GM12891 (cell line): Measurements from ENCODE around the gene CRNKL1. TPM values are rescaled to one million over a fixed set of nuclear protein-coding genes. Genes with fewer than 3 reads are reported as not detected.

Source experiments
- DNase-seq: peaks from one replicate; pipeline ENCODE4 v3.0.0; 2011; ENCODE audit warnings: low spot score; ENCODE audit not compliant: insufficient read length
- FAIRE-seq: peaks from 2 replicates; lab custom pipeline; 2011; peaks lifted over from hg19 to GRCh38; lab: Jason Lieb, UNC
- PAX5 ChIP-seq: IDR thresholded peaks from 2 replicates; pipeline ENCODE4 v1.6.1; 2011; ENCODE audit warnings: low read length, moderate library complexity, mild to moderate bottlenecking; ENCODE audit not compliant: insufficient read depth, severe bottlenecking
- POLR2A ChIP-seq: IDR thresholded peaks from 2 replicates; pipeline ENCODE4 v1.6.1; 2011; ENCODE audit warnings: low read depth, low read length, control low read depth
- POLR2AphosphoS5 ChIP-seq: IDR thresholded peaks from 2 replicates; pipeline ENCODE4 v1.6.1; 2011; ENCODE audit warnings: low read depth, low read length, control low read depth
- POU2F2 ChIP-seq: IDR thresholded peaks from 2 replicates; pipeline ENCODE4 v1.6.1; 2011; ENCODE audit warnings: low read depth, mild to moderate bottlenecking, control low read depth, low read length, moderate library complexity
- SPI1 ChIP-seq: IDR thresholded peaks from 2 replicates; pipeline ENCODE4 v1.6.1; 2011; ENCODE audit warnings: low read depth, low read length, control low read depth
- TAF1 ChIP-seq: IDR thresholded peaks from 2 replicates; pipeline ENCODE4 v1.6.1; 2011; ENCODE audit warnings: low read depth, low read length, control low read depth
- polyA plus RNA-seq: library from polyadenylated mRNA; unstranded; fragments of >200 nt; gene quantifications from one replicate; pipeline ENCODE4 v1.2.1, GENCODE V29; 2012; ENCODE audit warnings: low read depth, missing spikeins, inconsistent platforms; ENCODE audit not compliant: missing spikeins

CRNKL1 gene
- 10.2 TPM for polyA plus RNA-seq

DNA sequence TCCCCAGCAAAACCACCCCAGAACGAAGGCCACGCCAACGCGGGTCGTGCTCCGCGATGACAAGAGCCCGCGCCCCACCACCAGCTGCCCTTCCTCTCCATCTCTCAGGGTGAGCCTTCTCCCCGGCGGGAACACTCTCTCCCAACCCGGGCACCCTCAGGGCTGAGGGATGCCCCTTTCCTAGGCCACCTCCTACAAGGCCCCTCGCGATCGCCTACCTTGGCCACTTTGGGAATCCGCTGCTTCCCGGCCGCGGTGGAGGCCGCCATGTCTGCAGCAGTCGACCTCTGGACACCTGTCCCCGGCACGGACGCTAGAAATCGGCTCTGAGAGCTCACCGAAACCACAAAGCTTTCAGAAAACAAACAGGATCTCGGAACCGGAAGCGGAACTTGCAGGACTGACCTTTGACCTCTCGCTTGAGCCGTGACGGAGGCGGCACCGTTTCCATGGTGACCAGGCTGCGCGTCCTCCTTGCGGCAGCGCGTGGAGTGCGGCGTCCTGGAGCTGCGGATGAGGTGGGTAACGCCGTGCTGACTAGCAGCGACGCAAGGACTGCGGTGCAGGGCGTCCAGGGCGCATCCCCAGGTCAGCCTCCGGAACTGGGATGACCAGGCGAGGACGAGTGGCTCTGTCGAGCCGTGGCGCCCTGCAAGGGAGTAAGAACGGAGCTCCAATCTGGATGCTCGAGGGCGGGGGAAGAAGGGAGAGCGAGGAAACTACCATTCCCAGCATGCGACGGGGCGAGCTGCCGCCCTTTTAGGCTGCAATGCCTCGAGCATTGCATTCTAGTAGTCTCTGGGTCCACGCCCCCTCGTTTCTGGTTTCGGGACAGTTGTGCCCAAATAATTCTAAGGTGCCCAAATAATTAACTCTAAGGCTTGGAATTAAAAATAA lies at the start of gene CRNKL1, which contains the start of gene CFAP61:
Gene CRNKL1 (minus strand): TSS at position 393 of the 897 bp plus-strand sequence. CDS start 124 bp downstream, at position 269.
Gene CFAP61 (plus strand): TSS at position 459 of the 897 bp plus-strand sequence. CDS start 4,122 bp downstream, outside the sequence.
- peak; percentile 77 for TF ChIP-seq POLR2A
- peak; percentile 65 for TF ChIP-seq TAF1
- TF ChIP-seq POLR2AphosphoS5 = peak; percentile 73
- no peak for TF ChIP-seq POU2F2
- FAIRE-seq (peak; percentile 100), DNase-seq (peak; percentile 67)

DNA sequence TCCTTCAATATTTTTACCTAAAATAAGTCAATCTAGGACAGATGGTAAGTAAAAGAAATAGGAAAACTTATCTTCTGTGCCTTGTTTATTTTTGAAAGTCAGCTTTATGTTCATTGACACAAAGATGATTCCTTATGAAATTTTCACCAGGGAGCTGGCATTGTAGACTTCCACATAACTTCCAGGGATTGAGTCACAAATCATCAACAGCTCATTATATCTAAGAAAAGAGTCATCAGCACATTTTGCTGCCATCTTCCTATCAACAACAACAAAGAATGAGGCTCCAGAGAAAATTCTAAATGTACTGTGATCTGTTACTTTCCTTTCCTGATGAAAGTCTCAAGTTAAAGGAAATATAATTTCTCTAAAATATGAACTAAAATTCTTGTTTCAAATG lies 48.6 kb upstream of the CRNKL1 start:
- no peak for TF ChIP-seq POLR2AphosphoS5
- TF ChIP-seq POU2F2 = no peak
- TF ChIP-seq PAX5 = no peak
- DNase-seq (no peak), FAIRE-seq (no peak)

DNA sequence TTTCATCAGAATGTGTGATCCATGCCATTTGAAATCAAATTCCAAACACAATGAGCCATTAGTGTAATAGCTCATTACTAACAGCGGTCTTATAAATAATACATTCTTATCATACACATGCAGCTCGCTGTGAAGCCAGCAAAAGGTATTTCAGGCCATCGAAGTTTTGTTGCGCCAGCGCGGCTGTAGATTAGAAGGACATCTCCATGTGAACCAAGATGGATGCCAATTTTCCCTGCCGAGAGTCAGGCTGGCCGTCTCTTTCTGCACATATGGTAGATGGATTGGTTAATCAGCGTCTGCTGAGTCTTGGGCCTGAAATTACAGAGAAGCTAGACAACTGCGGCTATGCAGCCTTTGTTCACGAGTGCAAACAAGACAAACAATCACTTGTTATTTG lies 44.2 kb upstream of the CRNKL1 start:
- TF ChIP-seq SPI1 = no peak
- TF ChIP-seq TAF1 = no peak
- TF ChIP-seq POU2F2 = no peak
- no peak for TF ChIP-seq POLR2AphosphoS5
- TF ChIP-seq POLR2A = no peak
- TF ChIP-seq PAX5 = no peak
- DNase-seq (no peak), FAIRE-seq (no peak)

DNA sequence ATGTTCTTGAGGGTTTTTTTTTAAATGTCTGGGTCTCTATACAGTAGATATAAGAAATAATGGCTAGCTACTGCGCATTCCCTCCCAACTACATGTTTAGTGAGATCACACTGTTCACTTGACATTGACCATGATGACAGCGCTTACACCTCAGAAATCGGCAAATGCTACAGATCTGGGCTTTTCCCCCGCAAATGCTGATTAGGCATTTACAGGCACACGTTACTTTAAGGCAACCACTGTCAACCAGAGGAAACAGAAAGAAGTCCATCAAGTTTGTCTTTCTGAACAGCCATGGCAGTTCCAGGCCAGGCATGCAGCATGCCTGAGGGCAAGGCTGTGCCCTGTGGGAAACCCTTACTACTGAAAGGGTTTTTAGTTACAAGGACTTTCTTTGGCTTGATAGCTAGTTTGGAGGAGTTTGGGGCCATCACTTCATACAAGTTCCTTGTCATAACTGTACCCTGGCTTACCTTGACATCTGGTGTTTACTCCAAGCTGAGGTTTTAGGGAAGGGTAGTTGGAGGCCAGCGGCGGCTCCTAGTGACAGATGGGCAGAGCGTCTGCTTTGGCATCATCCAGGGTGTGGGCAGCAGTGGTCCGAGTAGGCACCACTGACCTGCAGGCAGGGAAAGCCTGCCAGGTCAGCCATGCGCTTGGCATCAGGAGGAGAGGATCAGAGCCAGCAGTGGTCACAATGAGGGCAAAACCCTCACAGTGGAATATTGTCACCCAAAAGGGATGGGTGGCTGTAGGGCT lies 43.0 kb upstream of the CRNKL1 start:
- no peak for TF ChIP-seq POU2F2
- no peak for TF ChIP-seq TAF1
- no peak for TF ChIP-seq POLR2AphosphoS5
- no peak for TF ChIP-seq PAX5
- no peak for TF ChIP-seq POLR2A
- FAIRE-seq = no peak

DNA sequence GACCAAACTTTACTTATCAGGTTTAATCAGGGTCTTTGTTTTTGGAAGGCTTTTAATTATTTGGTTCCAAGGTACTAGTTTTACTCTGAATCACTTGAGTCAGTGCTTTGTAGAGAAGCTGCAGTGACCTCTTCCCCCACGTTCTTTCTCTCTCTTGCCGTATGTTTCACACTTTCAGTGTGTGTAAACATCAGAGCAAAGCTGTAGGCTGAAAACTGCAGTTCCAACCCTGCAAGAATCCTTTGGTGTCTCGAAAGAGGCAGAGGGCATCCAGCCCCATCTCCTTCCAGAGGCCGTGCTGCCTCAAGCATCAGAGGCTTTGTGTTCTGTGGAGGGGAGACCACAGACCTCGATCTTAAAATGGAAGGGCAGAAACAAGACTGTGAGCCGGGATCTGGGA lies 42.1 kb upstream of the CRNKL1 start:
- DNase-seq = no peak
- no peak for TF ChIP-seq POLR2A
- TF ChIP-seq PAX5 = no peak
- TF ChIP-seq SPI1 = no peak
- no peak for TF ChIP-seq POLR2AphosphoS5
- no peak for TF ChIP-seq POU2F2
- TF ChIP-seq TAF1 = no peak
- no peak for FAIRE-seq

More for the DNA sequence above, 43.0 kb upstream of the CRNKL1 start:
- DNase-seq = no peak

DNA sequence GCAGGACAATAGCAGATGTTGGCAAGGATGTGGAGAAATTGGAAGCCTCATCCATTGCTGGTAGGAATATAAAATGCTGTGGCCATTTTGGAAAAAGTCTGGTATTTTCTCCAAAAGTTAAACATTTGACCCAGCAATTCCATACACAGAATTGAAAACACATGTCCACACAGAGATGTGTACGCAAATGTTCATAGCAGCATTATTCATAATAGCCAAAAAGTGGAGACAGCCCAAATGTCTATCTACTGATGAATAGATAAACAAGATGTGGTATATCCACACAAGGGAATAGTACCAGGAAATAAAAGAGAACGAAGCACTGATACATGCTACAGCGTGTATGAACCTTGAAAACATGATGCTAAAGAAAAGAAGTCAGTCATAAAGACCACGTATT lies 40.6 kb upstream of the CRNKL1 start:
- no peak for FAIRE-seq
- TF ChIP-seq POLR2AphosphoS5 = no peak
- no peak for TF ChIP-seq SPI1
- TF ChIP-seq TAF1 = no peak
- no peak for TF ChIP-seq PAX5
- TF ChIP-seq POLR2A = no peak
- no peak for DNase-seq

DNA sequence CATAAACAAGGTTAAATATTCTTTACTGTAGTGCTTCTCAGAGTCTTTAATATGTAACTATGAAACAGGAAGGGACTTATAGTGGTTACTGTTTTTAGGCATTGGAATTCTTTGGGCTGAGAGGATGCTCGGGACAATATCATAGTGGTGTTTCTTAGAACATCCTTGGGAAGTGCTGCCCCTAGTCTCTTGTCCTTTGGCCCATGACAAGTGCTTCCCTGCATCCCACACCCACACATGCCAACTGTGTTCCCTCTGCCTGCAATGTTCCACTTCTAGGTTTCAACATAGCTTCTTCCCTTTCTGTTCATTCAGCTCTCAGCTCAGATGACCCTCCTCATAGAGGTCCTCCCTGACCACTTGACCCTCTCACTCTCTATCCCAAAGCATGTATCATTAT lies 37.7 kb upstream of the CRNKL1 start:
- FAIRE-seq (no peak), DNase-seq (no peak)
- TF ChIP-seq SPI1 (no peak), POU2F2 (no peak), POLR2A (no peak), POLR2AphosphoS5 (no peak), TAF1 (no peak), PAX5 (no peak)

DNA sequence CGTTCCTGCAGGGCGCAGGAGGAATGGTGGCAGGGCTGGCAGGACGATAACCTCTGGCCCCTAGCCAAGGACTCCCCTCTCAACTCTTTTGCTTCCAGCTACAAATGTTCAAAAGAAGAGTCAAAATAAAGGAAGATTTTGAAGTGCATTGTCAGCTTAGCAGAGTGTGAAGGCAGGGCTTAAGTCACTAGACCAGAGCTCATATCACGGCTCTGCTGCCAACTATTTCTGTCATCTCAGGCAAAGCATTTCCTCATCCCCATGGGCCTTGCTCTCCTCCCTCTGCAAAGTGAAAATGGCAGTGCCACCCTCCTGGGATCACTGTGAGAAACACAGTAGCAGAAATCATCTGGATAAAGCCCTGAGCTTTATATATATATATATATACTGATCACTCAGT lies 36.8 kb upstream of the CRNKL1 start:
- no peak for FAIRE-seq
- TF ChIP-seq PAX5 (no peak), SPI1 (no peak), TAF1 (no peak), POLR2A (no peak), POLR2AphosphoS5 (no peak), POU2F2 (no peak)
- DNase-seq = no peak

DNA sequence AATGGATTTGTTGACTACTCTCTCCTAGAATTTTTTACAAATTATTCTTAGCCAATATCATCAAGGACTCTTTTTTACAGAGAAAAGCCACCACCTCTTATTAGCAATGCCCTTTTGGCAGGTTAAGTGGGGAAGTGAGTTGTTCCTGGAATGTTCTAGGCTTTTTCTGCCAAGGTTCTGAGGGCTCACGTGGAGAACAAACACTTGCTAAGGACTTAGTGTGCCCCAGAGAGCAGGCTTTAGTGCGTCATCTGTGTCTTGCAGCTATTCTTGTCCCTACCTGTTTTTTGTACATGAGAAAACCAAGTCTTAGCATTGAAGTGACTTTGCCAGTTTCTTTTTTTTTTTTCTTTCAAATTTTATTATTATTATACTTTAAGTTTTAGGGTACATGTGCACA lies 33.5 kb upstream of the CRNKL1 start:
- no peak for TF ChIP-seq POLR2AphosphoS5
- TF ChIP-seq PAX5 = no peak
- FAIRE-seq (no peak), DNase-seq (no peak)

DNA sequence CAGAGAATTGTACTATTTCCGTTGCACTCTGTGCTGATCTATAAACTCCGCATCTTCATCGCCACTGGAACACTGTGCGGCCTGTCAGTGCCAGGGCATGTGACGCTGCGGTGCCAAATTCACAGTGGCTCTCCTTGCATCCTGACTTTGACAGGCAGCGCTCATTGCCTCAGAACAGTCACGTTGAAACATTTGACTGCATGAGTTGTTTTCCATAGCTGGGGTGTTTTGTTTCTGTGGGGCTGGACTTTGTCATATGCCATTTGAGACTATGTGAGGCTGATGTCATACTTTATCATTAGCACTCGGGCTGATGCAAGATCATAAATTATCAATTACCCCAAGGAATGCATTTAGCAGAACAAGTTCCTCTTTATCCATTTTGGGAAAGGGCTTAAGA lies 32.8 kb upstream of the CRNKL1 start:
- DNase-seq (no peak), FAIRE-seq (no peak)
- TF ChIP-seq PAX5 (no peak), SPI1 (no peak), TAF1 (no peak), POU2F2 (no peak), POLR2A (no peak), POLR2AphosphoS5 (no peak)
